ENCODE results near the gene ZBTB48.

DNA sequence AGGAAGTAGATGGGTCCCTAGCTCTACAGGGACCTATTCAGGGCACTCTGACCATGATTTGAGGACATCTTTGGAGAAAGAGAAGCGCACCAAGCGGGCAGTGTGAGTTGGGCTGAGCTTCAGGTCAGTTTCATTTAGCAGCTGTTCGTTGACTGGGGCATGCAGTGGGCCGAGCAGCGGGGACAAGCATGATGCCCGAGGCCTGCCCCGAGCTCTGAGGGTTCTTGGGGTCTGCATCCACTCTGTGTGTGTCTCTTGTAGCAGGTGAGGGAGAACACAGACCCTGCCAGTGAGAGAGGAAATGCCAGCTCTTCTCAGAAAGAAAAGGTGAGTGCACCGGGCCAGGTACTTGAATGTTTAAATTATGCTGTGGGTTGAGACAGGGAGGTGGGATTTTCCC is 50.2 kb downstream of the ZBTB48 start:
- TF ChIP-seq, protein P1, sequence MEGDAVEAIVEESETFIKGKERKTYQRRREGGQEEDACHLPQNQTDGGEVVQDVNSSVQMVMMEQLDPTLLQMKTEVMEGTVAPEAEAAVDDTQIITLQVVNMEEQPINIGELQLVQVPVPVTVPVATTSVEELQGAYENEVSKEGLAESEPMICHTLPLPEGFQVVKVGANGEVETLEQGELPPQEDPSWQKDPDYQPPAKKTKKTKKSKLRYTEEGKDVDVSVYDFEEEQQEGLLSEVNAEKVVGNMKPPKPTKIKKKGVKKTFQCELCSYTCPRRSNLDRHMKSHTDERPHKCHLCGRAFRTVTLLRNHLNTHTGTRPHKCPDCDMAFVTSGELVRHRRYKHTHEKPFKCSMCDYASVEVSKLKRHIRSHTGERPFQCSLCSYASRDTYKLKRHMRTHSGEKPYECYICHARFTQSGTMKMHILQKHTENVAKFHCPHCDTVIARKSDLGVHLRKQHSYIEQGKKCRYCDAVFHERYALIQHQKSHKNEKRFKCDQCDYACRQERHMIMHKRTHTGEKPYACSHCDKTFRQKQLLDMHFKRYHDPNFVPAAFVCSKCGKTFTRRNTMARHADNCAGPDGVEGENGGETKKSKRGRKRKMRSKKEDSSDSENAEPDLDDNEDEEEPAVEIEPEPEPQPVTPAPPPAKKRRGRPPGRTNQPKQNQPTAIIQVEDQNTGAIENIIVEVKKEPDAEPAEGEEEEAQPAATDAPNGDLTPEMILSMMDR (IDR thresholded peaks at IDR 0.05; ENCODE audit: low read depth, low read length) = no peak
- TF ChIP-seq POLR2A (IDR thresholded peaks at IDR 0.05; ENCODE audit: extremely low read depth, insufficient read length) = no peak
- no peak for TF ChIP-seq MAX (IDR thresholded peaks at IDR 0.05; ENCODE audit: low read depth, low read length)

All from NB4 (cell line).